Measurements from ENCODE around the gene EXOSC2. TPM values are rescaled to one million over a fixed set of nuclear protein-coding genes. Genes with fewer than 3 reads are reported as not detected.

EXOSC2 gene
- total and polyA plus RNA-seq, 2 of the 8 experiments (the other 6 are each of a cell fraction or from before 2014, with no cell fraction given) = 47.8 to 93.6 TPM

DNA sequence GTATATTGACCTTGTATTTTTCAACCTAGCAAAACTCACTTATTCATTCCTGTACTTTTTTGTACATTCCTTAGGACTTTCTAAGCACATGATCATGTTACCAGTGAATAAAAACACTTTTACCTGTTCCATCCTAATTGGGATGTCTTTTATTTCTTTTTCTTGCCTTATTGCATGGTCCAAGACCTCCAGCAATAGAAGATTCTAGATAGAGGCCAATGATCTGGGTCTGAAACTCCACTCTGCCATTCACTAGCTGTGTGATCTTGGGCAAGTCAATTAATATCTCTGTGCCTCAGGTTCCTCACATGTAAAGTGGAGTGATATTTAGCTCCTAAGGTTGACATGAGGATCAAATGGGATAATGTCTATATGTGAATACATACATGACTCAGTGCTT is 8.5 kb upstream of the EXOSC2 start:
- Histone ChIP-seq H3K27ac (ENCODE audit: low read depth, low read length) (no peak overlapping the region), H4K91ac (replicated peaks; ENCODE audit: insufficient read length, low read length) (no peak overlapping the region), H3K14ac (ENCODE audit: insufficient read length) (no peak overlapping the region), H2BK12ac (ENCODE audit: low read depth, low read length) (no peak overlapping the region), H3K4me1 (replicated peaks in 1 of 4; ENCODE audit: control insufficient read depth in 3 of 4, insufficient read depth in 4 of 4, low read length in 3 of 4) (peaks cover 0 to 4% (median under 1%) of the 10 kb centered on the region in 4 experiments; a peak in 2 of 7 replicates), H3K79me2 (ENCODE audit: control insufficient read depth in 1 of 2, insufficient read depth in 2 of 2, low read length in 2 of 2) (no peaks in the 10 kb centered on the region), H3K23me2 (ENCODE audit: low read depth, low read length) (peaks cover 14% of the 10 kb centered on the region; the same call in 1 of the 2 replicates), H3K4me2 (ENCODE audit: insufficient read depth in 1 of 2, low read depth in 2 of 2, low read length in 2 of 2) (no peak overlapping the region), H2BK5ac (ENCODE audit: low read depth, low read length) (no peak overlapping the region), H3K4me3 (ENCODE audit: extremely low read depth in 1 of 4, insufficient read depth in 2 of 4, low read depth in 3 of 4, low read length in 4 of 4) (no peak overlapping the region), H3K23ac (ENCODE audit: insufficient read length) (no peak overlapping the region), H3K79me1 (ENCODE audit: low read depth, low read length) (no peaks in the 10 kb centered on the region), H3K9ac (replicated peaks in 1 of 4; ENCODE audit: extremely low read depth in 1 of 4, low read depth in 3 of 4, low read length in 3 of 4) (no peak overlapping the region), H4K5ac (ENCODE audit: insufficient read length, low read depth, low read length) (no peak overlapping the region), H3K36me3 (ENCODE audit: control insufficient read depth in 2 of 4, insufficient read depth in 4 of 4, low read length in 3 of 4) (no peaks in the 10 kb centered on the region), H3K9me3 (ENCODE audit: insufficient read depth in 2 of 2, low read depth in 1 of 2, low read length in 1 of 2) (peaks cover 0 to 4% of the 10 kb centered on the region in 2 experiments; a peak in 2 of 4 replicates), H4K8ac (ENCODE audit: extremely low read depth, insufficient read depth, low read length) (no peak overlapping the region), H2AK5ac (ENCODE audit: low read depth, low read length) (no peak overlapping the region), H3K4ac (replicated peaks; ENCODE audit: insufficient read length, low read depth, low read length) (no peak overlapping the region), H3K56ac (replicated peaks; ENCODE audit: insufficient read length, low read depth, low read length) (no peak overlapping the region), H3K27me3 (replicated peaks in 1 of 4; ENCODE audit: control insufficient read depth in 3 of 4, extremely low read depth in 1 of 4, insufficient read depth in 3 of 4, low read length in 3 of 4) (peaks cover 12 to 22% (median 20%) of the 10 kb centered on the region in 4 experiments), H2BK120ac (replicated peaks; ENCODE audit: low read depth, low read length) (no peak overlapping the region), H4K20me1 (replicated peaks in 1 of 2; ENCODE audit: control insufficient read depth in 1 of 2, insufficient read depth in 2 of 2, low read length in 2 of 2) (peaks cover 0 to 3% of the 10 kb centered on the region in 2 experiments), H2BK20ac (ENCODE audit: low read length) (no peak overlapping the region), H2AFZ (ENCODE audit: low read length) (no peak overlapping the region), H3K18ac (ENCODE audit: extremely low read depth, low read length) (no peak overlapping the region), H2BK15ac (ENCODE audit: low read length) (no peak overlapping the region)
- ChIA-PET POLR2A (ENCODE audit: partially characterized antibody) (interaction anchor here (1.4 kb wide), 3 partner anchors 8 to 224 kb away, joined by 3 to 5 read pairs (median 4); partner anchors contain the start of gene EXOSC2), CTCF (ENCODE audit: partially characterized antibody) (interaction anchor here (0.8 to 8.3 kb wide), 15 partner anchors 10 to 309 kb away, joined by 3 to 89 read pairs (median 5); no protein-coding TSS in a partner anchor)
- no peak for DNase-seq (ENCODE audit: low read depth in 1 of 2, low spot score in 2 of 2)
- FAIRE-seq = no peak
- TF ChIP-seq HDAC6 (IDR thresholded peaks at IDR 0.05; ENCODE audit: low read depth, low read length) (no peak), BCL11A (IDR thresholded peaks at IDR 0.05; ENCODE audit: low read depth in 2 of 2, low read length in 2 of 2) (no peak), KDM1A (IDR thresholded peaks at IDR 0.05; ENCODE audit: borderline replicate concordance, low read length) (no peak), TEAD4 (IDR thresholded peaks at IDR 0.05; ENCODE audit: low read depth, low read length) (no peak), JUN (IDR thresholded peaks at IDR 0.05; ENCODE audit: low read depth, low read length) (no peak), TAF7 (optimal IDR thresholded peaks at IDR 0.05; ENCODE audit: borderline replicate concordance, low read depth, low read length) (no peak), EP300 (IDR thresholded peaks at IDR 0.05; ENCODE audit: borderline replicate concordance in 1 of 2, low read depth in 2 of 2, low read length in 2 of 2) (no peak), POLR2AphosphoS5 (IDR thresholded peaks at IDR 0.05; ENCODE audit: low read depth, low read length) (no peak), SUZ12 (IDR thresholded peaks at IDR 0.05; ENCODE audit: low read length) (no peak), SIX5 (IDR thresholded peaks at IDR 0.05; ENCODE audit: low read depth, low read length) (no peak)

Measured in H1 (cell line).